ENCODE measurements around the gene GID8. TPM values are rescaled to one million over a fixed set of nuclear protein-coding genes. Genes with fewer than 3 reads are reported as not detected.

The GID8 gene
- total RNA-seq, 1 experiment from 2014 or later: 40.2 TPM

GRCh38 chr20:62889411-62889810 is 48.5 kb upstream of the GID8 start:
- Histone ChIP-seq H3K27me3 (replicated peaks; ENCODE audit: insufficient read depth, low read depth, low read length, poor library complexity) (no peaks in the 10 kb centered on the region), H3K4me1 (ENCODE audit: insufficient read depth, low read length, poor library complexity, severe bottlenecking) (peaks cover 31% of the 10 kb centered on the region), H3K36me3 (ENCODE audit: insufficient read depth, low read length, poor library complexity, severe bottlenecking) (peaks cover 75% of the 10 kb centered on the region), H3K4me3 (ENCODE audit: low read depth, low read length, poor library complexity, severe bottlenecking) (no peak overlapping the region), H3K9me3 (ENCODE audit: low read depth, low read length, poor library complexity, severe bottlenecking) (no peaks in the 10 kb centered on the region), H3K27ac (ENCODE audit: low read depth, low read length, poor library complexity, severe bottlenecking) (no peak overlapping the region)
- TF ChIP-seq CTCF (conservative IDR thresholded peaks at IDR 0.05; ENCODE audit: low read depth, low read length) (no peak), EZH2 (IDR thresholded peaks at IDR 0.05; ENCODE audit: borderline replicate concordance, low read depth, low read length, poor library complexity, severe bottlenecking) (no peak)
- ChIA-PET POLR2A (ENCODE audit: low non-redundant PET) (no interaction called here), CTCF (interaction anchor here (1.3 kb wide), 1 partner anchor 14 kb away, joined by 3 read pairs; no protein-coding TSS in a partner anchor)
- intact Hi-C loops (cut with micrococcal nuclease; ENCODE audit: unreplicated experiment): no loop called here
- no peak for DNase-seq (ENCODE audit: low spot score)
- no TSS peak for BruUV-seq (replicated peaks)

GRCh38 chr20:62889871-62890270 is 48.1 kb upstream of the GID8 start:
- no TSS peak for BruUV-seq (replicated peaks)
- peaks cover 79% of the 10 kb centered on the region for H3K36me3 ChIP-seq (ENCODE audit: insufficient read depth, low read length, poor library complexity, severe bottlenecking)
- no peak overlapping the region for H3K27ac ChIP-seq (ENCODE audit: low read depth, low read length, poor library complexity, severe bottlenecking)
- H3K27me3 ChIP-seq (replicated peaks; ENCODE audit: insufficient read depth, low read depth, low read length, poor library complexity): no peaks in the 10 kb centered on the region
- TF ChIP-seq CTCF (conservative IDR thresholded peaks at IDR 0.05; ENCODE audit: low read depth, low read length) (no peak), EZH2 (IDR thresholded peaks at IDR 0.05; ENCODE audit: borderline replicate concordance, low read depth, low read length, poor library complexity, severe bottlenecking) (no peak)
- no peak for DNase-seq (ENCODE audit: low spot score)
- ChIA-PET POLR2A (ENCODE audit: low non-redundant PET) (no interaction called here), CTCF (interaction anchor here (1.3 kb wide), 1 partner anchor 14 kb away, joined by 3 read pairs; no protein-coding TSS in a partner anchor)
- H3K4me3 ChIP-seq (ENCODE audit: low read depth, low read length, poor library complexity, severe bottlenecking): no peak overlapping the region
- intact Hi-C loops (cut with micrococcal nuclease; ENCODE audit: unreplicated experiment): no loop called here
- H3K4me1 ChIP-seq (ENCODE audit: insufficient read depth, low read length, poor library complexity, severe bottlenecking): peaks cover 26% of the 10 kb centered on the region
- no peaks in the 10 kb centered on the region for H3K9me3 ChIP-seq (ENCODE audit: low read depth, low read length, poor library complexity, severe bottlenecking)

GRCh38 chr20:62890444-62890843 is 47.5 kb upstream of the GID8 start:
- no peak for DNase-seq (ENCODE audit: low spot score)
- TF ChIP-seq EZH2 (IDR thresholded peaks at IDR 0.05; ENCODE audit: borderline replicate concordance, low read depth, low read length, poor library complexity, severe bottlenecking): no peak
- no peak for TF ChIP-seq CTCF (conservative IDR thresholded peaks at IDR 0.05; ENCODE audit: low read depth, low read length)
- no TSS peak for BruUV-seq (replicated peaks)
- Histone ChIP-seq H3K27me3 (replicated peaks; ENCODE audit: insufficient read depth, low read depth, low read length, poor library complexity) (no peaks in the 10 kb centered on the region), H3K4me3 (ENCODE audit: low read depth, low read length, poor library complexity, severe bottlenecking) (no peak overlapping the region), H3K9me3 (ENCODE audit: low read depth, low read length, poor library complexity, severe bottlenecking) (no peaks in the 10 kb centered on the region), H3K4me1 (ENCODE audit: insufficient read depth, low read length, poor library complexity, severe bottlenecking) (peaks cover 21% of the 10 kb centered on the region), H3K27ac (ENCODE audit: low read depth, low read length, poor library complexity, severe bottlenecking) (no peak overlapping the region), H3K36me3 (ENCODE audit: insufficient read depth, low read length, poor library complexity, severe bottlenecking) (peaks cover 85% of the 10 kb centered on the region)
- intact Hi-C loops (cut with micrococcal nuclease; ENCODE audit: unreplicated experiment): no loop called here
- ChIA-PET POLR2A (ENCODE audit: low non-redundant PET) (no interaction called here), CTCF (no interaction called here)

All from A673 (cell line).